NOMO-1 treated with dmso at 0.1 percent for 144 hours (cell line): Measurements from ENCODE around the gene HLCS.

Experiments
- DNase-seq: peaks from one replicate; lab custom pipeline; 2025; ENCODE audit not compliant: unreplicated experiment; lab: John Stamatoyannopoulos, UW

HLCS gene

GRCh38 chr21:36887963-36888362 is 78.5 kb downstream of the HLCS start:
- no peak for DNase-seq

DNA sequence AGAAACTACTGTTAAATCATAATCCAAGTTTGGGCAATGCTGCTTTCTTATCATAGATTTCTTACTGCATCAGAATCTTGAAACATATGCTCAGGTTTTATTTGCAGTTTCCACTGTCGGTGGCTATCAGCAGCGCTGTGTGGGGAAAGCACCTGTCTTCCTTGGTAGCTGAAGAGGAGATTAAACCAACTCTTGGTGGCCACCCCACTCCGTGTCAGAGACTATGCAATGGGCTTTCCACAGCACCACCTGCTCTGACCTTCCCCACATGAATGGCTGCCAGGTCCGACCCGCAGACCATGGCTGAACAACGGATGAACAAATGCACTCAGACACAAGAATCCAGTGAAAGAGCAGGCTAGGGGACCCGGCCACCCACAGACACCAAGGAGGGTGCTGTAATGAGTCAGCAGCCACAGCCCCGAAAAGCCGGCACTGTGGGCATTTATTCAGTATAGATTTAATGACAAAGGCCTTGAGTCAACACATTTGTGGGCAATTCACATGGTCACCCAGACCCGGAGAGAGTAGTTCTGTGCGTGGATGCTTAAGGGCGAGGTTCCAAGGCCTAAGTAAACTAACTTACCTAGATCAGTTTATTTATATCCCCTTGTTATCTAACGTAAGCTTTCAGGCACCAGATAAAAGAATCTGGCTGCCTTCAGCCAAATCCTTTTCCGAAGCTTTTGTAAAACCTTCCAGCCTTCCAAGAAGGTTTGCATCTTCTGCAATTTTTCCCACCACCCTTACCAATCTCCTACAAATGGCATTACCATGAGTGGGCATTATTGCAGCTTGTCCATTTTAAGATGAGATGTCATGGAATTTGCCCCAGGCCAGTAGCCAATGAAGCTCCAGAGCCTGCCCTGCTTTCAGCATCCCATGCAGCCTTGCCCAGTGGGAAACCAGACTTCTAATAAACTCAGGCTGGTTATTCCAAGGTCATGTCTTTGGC is 82.7 kb downstream of the HLCS start:
- DNase-seq: no peak

GRCh38 chr21:36882776-36883175 is 83.7 kb downstream of the HLCS start:
- DNase-seq: no peak

DNA sequence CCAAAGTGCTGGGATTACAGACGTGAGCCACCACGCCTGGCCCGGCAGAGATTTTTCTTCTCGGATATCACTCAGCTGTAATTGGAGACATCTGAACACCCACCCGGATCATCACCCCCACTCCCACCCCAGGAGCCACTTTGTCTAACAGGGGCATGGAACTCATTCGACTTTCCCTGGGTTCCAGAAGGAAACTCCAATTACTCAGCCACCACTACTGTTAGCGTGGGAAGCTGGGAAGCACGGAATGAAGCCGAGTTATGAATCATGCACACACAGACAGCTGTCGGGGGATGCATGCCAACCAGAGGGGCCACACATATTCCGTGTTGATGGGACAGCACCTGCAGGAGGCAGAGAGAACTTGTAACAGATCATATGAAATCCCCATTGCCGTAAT is 85.2 kb downstream of the HLCS start:
- no peak for DNase-seq

DNA sequence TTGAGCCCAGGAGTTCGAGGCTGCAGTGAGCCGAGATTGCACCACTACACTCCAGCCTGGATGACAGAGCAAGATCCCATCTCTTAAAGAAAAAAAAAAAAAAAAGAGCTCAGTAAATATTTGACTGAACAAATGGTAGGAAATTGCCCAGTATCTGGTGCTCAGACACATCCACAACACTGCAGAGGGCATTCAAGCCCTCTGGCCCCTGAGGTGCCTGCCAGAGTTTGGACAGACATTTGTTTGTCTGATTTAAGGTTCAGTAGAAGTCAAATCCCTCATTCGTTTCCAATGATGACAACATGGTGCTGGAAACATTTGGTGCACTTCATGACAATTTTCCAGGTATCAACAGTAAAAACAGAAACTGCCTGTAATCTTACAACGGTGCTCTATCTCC is 86.6 kb downstream of the HLCS start:
- DNase-seq: no peak

- DNase-seq: no peak
These were observed 88.7 kb downstream of the HLCS start for GRCh38 chr21:36877741-36878140.

DNA sequence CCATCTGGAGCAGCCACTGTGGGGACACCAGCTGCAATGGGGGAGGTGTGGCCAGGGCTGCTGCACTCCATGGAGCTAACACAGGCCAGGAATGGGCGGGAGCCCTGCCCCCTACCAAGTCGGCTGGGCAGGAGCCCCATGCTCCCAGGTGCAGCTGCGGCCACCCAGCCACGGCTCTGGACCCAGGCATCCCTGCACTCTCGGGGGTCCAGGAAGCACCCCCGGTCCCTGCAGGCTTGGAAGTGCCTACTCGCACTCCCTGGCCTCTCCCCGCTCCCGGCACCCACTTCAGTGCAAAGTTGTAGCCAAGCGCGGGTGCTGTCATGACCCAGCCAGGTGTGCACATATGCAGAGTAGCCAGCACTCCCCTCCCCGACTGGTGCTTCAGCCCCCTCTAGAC is 91.8 kb downstream of the HLCS start:
- DNase-seq: no peak

GRCh38 chr21:36873513-36873912 is 93.0 kb downstream of the HLCS start:
- DNase-seq: no peak

DNA sequence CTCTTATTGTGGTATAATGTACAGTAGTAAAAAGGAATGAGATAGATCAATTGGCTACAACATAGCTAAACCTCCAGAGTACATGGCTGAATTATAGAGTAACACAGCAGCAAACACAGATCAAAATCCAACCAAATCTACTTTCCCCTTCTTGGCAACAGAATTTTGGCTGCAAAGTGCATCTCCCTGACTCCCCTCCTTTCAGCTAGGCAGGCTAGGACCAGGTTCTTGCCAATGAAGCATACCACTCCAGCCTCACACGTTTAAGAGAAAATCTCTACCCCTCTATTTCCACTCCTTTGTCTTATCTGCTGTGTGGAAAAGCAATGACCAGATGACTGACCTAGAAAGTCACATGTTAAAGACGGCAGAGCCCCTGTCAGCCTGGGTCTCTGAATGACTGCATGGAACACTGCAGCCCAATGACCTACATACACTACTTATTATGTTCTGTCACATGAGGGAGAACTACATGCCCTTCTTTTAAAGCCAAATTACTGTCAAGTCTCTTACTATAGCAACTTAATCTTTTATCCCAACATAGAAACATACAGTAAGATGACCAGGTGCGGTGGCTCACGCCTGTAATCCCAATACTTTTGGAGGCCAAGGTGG is 99.1 kb downstream of the HLCS start:
- no peak for DNase-seq

GRCh38 chr21:36866419-36866818 is 100.0 kb downstream of the HLCS start:
- no peak for DNase-seq

DNA sequence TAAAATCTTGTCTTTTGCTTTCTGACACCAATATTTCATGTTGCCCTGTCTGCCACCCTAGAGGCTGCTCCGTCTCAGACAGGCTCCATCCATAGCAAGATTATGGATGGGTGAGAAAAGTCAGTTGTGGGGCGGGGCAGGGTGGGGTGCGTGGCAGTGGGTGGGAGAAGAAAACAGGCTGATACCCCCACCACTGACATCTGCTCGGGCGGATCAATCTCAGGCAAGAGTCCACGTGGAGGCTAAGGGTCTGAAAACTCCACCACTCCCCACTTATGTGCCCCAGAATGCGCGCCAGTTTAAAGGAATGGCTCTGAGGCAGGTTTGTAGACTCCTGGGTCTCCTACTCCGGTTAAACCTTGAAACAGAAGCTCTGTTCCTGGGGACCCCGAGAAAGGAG is 101.5 kb downstream of the HLCS start:
- DNase-seq: no peak

DNA sequence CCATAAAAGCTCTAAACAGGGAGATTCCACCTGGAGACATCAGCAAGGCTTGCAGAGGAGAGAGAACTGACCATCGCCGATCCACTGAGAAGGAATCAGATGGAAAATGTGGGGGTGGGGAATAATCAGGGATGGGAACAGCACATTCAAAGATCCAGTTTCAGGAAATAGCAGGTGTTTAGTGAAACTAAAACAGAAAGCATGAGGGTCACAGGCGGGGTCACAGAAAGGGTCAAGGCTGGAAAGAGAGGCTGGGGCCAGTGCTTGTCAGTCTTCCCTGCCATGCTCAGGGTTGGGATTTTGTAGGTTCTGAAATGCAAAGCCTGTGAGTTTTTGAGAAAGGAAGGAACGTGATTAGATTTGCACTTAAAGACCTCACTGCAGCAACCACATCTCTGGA is 103.2 kb downstream of the HLCS start:
- DNase-seq: no peak

- DNase-seq: no peak
These were observed 104.7 kb downstream of the HLCS start for GRCh38 chr21:36861595-36862323.

DNA sequence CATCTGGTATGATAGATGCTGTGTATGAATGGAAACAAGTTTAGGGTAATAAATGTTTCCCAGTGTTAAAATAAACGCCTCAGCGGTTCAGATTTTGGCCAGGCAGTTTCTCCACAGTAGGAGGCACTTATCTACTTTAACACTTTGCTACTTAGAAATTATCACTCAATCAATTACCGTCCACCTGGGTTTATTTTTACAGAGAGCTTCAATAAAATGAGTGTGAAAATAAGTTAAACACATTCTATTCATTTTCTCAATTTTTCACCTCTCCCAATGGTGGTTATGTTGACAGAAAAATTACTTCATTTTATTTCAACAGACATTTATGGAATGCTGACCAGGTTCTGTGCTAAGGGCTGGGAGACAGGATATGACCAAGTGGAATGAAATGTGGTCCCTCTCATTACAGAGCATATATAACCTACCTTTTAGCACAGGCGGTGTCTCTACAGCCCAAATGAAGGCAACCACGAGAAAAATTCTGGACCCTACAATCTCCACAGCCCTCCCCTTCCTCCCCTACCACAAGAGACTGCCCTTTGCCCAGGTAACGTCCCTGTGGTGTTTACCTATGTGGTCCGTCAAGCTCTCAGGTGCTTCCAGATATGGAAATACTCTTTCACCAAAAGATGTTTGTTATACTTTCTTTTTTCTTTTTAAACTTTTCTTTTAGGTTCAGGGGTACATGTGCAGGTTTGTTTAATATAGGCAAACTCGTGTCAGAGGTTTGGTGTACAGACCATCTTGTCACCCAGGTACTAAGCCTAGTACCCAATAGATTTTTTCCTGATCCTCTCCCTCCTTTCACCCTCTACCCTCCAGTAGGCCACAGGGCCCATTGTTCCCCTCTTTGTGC is 105.5 kb downstream of the HLCS start:
- DNase-seq: no peak

DNA sequence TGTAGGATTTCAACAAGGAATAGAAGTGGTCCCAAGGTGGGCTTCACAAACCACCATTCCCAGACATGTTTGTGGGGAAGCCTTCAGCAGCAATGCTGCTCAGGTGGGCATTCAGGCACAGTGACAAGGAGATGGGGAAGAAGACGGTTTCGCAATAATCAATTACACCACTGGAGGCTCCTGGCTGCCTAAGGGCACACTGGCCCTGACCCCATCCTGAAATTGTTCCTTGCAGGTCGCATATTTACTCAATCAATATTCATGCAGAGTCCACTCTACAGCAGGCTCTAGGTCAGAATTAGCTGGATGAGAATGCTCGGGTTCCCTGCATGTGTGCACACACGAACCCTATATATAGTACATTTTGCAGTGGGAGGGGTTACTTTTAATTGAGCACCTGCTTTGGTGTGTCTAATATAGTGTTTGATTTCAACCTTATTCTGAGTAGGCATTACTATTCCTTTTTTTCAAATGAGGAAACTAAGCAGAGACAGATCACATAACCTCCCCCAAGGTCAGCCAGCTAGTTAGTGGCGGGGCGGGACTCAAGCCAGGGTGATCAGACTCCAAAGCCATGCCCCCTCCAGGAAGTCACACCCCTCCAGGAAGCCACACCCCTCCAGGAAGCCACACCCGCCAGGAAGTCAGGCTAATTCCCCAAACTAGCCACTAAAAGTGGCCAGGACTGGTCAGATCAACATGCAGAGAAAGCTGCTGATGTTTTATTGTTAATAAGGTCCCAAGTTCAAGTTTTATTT is 106.5 kb downstream of the HLCS start:
- peak; percentile 92 for DNase-seq

DNA sequence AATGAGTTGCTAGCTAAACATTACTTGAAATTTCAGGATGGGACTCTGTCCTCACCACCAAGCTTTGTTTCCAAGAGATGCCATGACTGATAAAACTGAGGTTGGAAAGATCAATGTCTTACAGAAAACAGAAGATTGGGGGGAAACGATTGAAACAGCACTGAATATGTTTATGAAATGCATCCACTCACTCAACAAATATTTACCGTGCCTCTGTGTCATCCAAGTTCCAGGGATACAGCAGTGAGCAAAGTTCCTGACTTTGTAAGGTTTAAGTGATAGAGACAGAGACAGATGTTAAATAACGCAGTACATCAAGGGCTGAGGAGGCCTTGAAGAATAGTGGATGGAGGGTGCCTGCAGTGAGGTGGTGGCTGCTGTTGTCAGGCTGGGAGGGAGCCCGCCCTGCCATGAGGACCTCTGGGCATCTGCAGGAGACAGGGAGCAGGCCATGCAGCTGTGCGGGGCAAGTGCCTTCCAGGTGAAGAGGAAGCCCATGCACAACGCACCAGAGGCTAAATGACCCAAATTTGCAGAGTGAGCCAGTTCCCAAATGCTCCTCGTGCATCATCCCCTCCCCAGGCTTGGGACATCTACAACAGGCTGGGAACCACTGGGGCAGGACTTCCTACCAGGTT is 108.0 kb downstream of the HLCS start:
- no peak for DNase-seq

DNA sequence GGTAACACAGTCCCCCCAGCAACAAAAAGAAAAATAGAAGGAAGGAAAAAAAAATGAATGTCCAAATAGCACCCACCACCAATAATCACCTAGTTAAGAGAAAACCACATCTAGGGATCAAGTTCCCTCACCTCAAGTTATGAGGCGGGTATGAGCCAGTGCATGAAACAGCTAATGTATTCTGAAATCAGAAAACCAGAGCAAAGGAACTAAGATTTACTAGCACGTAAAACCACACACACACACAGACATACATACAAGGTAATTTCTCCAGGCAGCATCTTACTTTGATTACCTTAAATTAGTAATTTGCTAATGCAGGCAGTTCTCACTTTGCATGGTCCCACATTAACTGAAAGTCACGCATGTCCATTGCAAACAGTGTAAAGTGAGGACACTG is 109.8 kb downstream of the HLCS start:
- DNase-seq: no peak

DNA sequence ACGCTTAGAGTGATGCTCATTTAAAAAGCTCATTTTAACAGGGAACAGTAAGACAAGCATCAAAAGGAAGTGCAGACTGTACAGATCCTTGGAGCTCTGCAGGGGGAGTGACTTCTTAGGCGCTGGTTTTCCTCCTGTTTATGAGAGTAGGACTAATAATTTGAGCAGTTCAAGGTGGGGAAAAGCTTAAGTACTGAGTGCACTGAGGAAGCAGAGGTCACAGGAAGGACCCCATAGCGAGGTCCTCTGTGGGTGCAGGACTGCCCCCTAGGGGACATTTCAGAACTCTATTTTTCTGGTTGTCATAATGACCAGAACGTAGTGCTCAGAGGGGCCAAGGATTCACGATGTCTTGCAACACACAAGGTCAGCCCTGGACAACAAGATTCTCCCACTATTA is 112.1 kb downstream of the HLCS start:
- DNase-seq: peak; percentile 9

- no peak for DNase-seq
These were observed 113.6 kb downstream of the HLCS start for GRCh38 chr21:36852864-36853263.

DNA sequence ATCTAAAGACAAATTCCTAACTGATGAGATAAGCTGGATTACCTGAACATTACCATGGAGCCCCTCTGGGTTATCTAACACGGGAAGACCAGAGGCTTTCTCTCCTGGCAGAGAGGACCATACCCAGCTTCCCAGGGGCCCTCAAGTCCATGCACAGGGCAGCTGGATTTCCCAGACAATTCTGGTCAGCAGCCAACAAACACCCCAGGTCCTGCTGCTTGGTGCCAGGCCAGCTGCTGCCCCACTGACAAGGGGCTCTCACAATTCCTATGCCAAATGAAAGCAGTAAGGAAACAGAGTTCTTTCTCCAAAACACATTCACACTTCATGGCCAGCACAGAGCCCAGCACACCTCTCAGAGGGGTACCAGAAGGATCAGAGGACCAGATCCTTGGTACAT is 114.2 kb downstream of the HLCS start:
- no peak for DNase-seq
